ENCODE measurements around the gene NUP210L.

- no peak for TF ChIP-seq POLR2AphosphoS5 (IDR thresholded peaks at IDR 0.05; ENCODE audit: insufficient read depth, low read depth, low read length)
- TF ChIP-seq, protein P1, sequence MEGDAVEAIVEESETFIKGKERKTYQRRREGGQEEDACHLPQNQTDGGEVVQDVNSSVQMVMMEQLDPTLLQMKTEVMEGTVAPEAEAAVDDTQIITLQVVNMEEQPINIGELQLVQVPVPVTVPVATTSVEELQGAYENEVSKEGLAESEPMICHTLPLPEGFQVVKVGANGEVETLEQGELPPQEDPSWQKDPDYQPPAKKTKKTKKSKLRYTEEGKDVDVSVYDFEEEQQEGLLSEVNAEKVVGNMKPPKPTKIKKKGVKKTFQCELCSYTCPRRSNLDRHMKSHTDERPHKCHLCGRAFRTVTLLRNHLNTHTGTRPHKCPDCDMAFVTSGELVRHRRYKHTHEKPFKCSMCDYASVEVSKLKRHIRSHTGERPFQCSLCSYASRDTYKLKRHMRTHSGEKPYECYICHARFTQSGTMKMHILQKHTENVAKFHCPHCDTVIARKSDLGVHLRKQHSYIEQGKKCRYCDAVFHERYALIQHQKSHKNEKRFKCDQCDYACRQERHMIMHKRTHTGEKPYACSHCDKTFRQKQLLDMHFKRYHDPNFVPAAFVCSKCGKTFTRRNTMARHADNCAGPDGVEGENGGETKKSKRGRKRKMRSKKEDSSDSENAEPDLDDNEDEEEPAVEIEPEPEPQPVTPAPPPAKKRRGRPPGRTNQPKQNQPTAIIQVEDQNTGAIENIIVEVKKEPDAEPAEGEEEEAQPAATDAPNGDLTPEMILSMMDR (IDR thresholded peaks at IDR 0.05; ENCODE audit: extremely low read depth in 1 of 2, insufficient read depth in 1 of 2, low read depth in 1 of 2, low read length in 2 of 2), result no peak
Measured at GRCh38 chr1:153956997-153957715, 197.7 kb downstream of the NUP210L start.

All from endothelial cell of umbilical vein (primary cell).